ENCODE measurements around the gene AUNIP.

Gene AUNIP

DNA sequence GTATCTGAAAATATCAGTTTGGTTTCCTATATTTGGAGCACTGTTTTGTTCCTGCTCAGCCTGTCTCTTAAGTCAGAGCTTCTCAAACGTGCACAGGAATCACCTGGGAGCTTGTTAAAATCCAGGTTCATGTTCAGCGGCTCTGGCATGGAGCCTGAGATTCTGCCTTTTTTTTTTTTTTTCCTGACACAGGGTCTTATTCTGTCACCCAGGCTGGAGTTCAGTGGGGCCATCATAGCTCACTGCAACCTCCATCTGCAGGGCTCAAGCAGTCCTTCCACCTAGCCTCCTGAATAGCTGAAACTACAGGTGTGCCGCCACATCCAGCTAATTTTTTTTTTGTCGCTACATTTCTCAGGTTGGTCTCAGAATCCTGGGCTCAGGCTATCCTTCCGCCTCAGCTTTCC, 71.5 kb downstream of the AUNIP start:
- no peak overlapping the region for H3K4me3 ChIP-seq (ENCODE audit: low read depth, low read length)
- CTCF ChIA-PET, result interaction anchor here (0.5 to 3.4 kb wide), 7 partner anchors 8 to 684 kb away, joined by 3 to 19 read pairs (median 5); partner anchors contain the start of gene SELENON
- H3K4me1 ChIP-seq (ENCODE audit: control insufficient read depth, insufficient read depth, low read length), result peaks cover 12% of the 10 kb centered on the region
- TF ChIP-seq HOXD13 (CRISPR knock-in tag; IDR thresholded peaks at IDR 0.05; ENCODE audit: borderline replicate concordance) (no peak), ZNF777 (tag by site-specific recombination; IDR thresholded peaks at IDR 0.05; ENCODE audit: borderline replicate concordance) (no peak), GLIS1 (tag by site-specific recombination; IDR thresholded peaks at IDR 0.05) (no peak), ZNF362 (tag by site-specific recombination; IDR thresholded peaks at IDR 0.05) (peak; percentile 24; the same call in 1 of the 2 replicates), ZSCAN16 (tag by site-specific recombination; IDR thresholded peaks at IDR 0.05) (no peak), SP7 (tag by site-specific recombination; IDR thresholded peaks at IDR 0.05) (0 out of 2 replicates have a peak, but pooled peaks have one; percentile 0), WT1 (tag by site-specific recombination; IDR thresholded peaks at IDR 0.05) (no peak)
- POLR2A ChIA-PET, result interaction anchor here (0.6 to 1.6 kb wide), 4 partner anchors 12 to 1225 kb away, joined by 3 to 5 read pairs (median 4); partner anchors contain the start of gene SELENON
- no peak overlapping the region for H3K27ac ChIP-seq (ENCODE audit: extremely low read depth, low read depth, low read length)
- H3K9me3 ChIP-seq (ENCODE audit: control insufficient read depth, insufficient read depth, low read depth, low read length), result no peaks in the 10 kb centered on the region
- no peaks in the 10 kb centered on the region for H3K36me3 ChIP-seq (ENCODE audit: control insufficient read depth in 2 of 2, insufficient read depth in 1 of 2, low read length in 2 of 2)

- H3K4me3 ChIP-seq (ENCODE audit: low read depth, low read length), result no peak overlapping the region
- ChIA-PET CTCF (interaction anchor here (0.5 to 3.4 kb wide), 6 partner anchors 9 to 684 kb away, joined by 4 to 19 read pairs (median 6); partner anchors contain the start of gene SELENON), POLR2A (interaction anchor here (0.6 to 1.6 kb wide), 5 partner anchors 13 to 551 kb away, joined by 4 to 8 read pairs (median 5); partner anchors contain the start of gene SELENON)
- H3K9me3 ChIP-seq (ENCODE audit: control insufficient read depth, insufficient read depth, low read depth, low read length), result no peaks in the 10 kb centered on the region
- no peak for TF ChIP-seq ZNF580 (tag by site-specific recombination; IDR thresholded peaks at IDR 0.05)
- peak; percentile 95 for TF ChIP-seq ZSCAN16 (tag by site-specific recombination; IDR thresholded peaks at IDR 0.05)
- peak; percentile 84 for TF ChIP-seq PRDM1 (tag by site-specific recombination; IDR thresholded peaks at IDR 0.05)
- TF ChIP-seq ZNF302 (tag by site-specific recombination; IDR thresholded peaks at IDR 0.05; ENCODE audit: low read depth), result no peak
- no peak for TF ChIP-seq ZFP41 (tag by site-specific recombination; IDR thresholded peaks at IDR 0.05; ENCODE audit: borderline replicate concordance)
- TF ChIP-seq ZNF274 (IDR thresholded peaks at IDR 0.05; ENCODE audit: low read length), result no peak
- no peak for TF ChIP-seq ZNF274 (tag by site-specific recombination; IDR thresholded peaks at IDR 0.05; ENCODE audit: borderline replicate concordance)
- TF ChIP-seq ZNF600 (tag by site-specific recombination; IDR thresholded peaks at IDR 0.05), result no peak
- peak; percentile 49 for TF ChIP-seq ZNF366 (tag by site-specific recombination; conservative IDR thresholded peaks at IDR 0.05)
- peak; percentile 51 for TF ChIP-seq GLIS1 (tag by site-specific recombination; IDR thresholded peaks at IDR 0.05)
- TF ChIP-seq ZNF214 (tag by site-specific recombination; IDR thresholded peaks at IDR 0.05; ENCODE audit: borderline replicate concordance), result no peak
- TF ChIP-seq KLF7 (tag by site-specific recombination; IDR thresholded peaks at IDR 0.05; ENCODE audit: borderline replicate concordance), result no peak
- TF ChIP-seq ZNF629 (tag by site-specific recombination; IDR thresholded peaks at IDR 0.05), result peak; percentile 19; the same call in 1 of the 2 replicates
- TF ChIP-seq ZFP37 (tag by site-specific recombination; IDR thresholded peaks at IDR 0.05), result no peak
- no peak for TF ChIP-seq ZNF133 (tag by site-specific recombination; IDR thresholded peaks at IDR 0.05)
- TF ChIP-seq, protein P1, sequence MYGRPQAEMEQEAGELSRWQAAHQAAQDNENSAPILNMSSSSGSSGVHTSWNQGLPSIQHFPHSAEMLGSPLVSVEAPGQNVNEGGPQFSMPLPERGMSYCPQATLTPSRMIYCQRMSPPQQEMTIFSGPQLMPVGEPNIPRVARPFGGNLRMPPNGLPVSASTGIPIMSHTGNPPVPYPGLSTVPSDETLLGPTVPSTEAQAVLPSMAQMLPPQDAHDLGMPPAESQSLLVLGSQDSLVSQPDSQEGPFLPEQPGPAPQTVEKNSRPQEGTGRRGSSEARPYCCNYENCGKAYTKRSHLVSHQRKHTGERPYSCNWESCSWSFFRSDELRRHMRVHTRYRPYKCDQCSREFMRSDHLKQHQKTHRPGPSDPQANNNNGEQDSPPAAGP (tag by site-specific recombination; IDR thresholded peaks at IDR 0.05), result 0 out of 2 replicates have a peak, but pooled peaks have one; percentile 43
- peak; percentile 90 for TF ChIP-seq SP7 (tag by site-specific recombination; IDR thresholded peaks at IDR 0.05)
- TF ChIP-seq ZNF707 (tag by site-specific recombination; IDR thresholded peaks at IDR 0.05), result peak; percentile 77; the same call in 1 of the 2 replicates
- H3K27ac ChIP-seq (ENCODE audit: extremely low read depth, low read depth, low read length), result no peak overlapping the region
- H3K4me1 ChIP-seq (ENCODE audit: control insufficient read depth, insufficient read depth, low read length), result peaks cover 12% of the 10 kb centered on the region
- no peaks in the 10 kb centered on the region for H3K36me3 ChIP-seq (ENCODE audit: control insufficient read depth in 2 of 2, insufficient read depth in 1 of 2, low read length in 2 of 2)
Measured at GRCh38 chr1:25786887-25787759, 72.1 kb downstream of the AUNIP start.
